Uterus (tissue), 4 donors: ENCODE data around the gene EEF1AKMT3. TPM values are rescaled to one million over a fixed set of nuclear protein-coding genes. Genes with fewer than 3 reads are reported as not detected.
A peak's percentile ranks its signal among the peaks of the same experiment; 100 is the strongest.
"Not testable (repeated sequence)": the region's sequence is repeated elsewhere in the genome, so short reads cannot be mapped to it uniquely, and the experiment has no call there.

Source experiments
- DNase-seq, 2 donors: peaks; one replicate each; pipeline ENCODE4 v3.0.0-alpha.2; 2019 to 2020
- H3K27ac ChIP-seq, 2 donors: fragments of 200-600 bp; sonication (generic); 1 replicate in 1 of 2; 2 replicates in 1 of 2; pipeline ENCODE4 v1.5.1; 2016 to 2018
- H3K27me3 ChIP-seq, 2 donors: fragments of 200-600 bp; sonication (generic); one replicate each; pipeline ENCODE4 v1.5.1; 2018 to 2019; ENCODE audit warnings: control low read depth in 1 of 2
- H3K36me3 ChIP-seq, 2 donors: fragments of 200-600 bp; sonication (generic); one replicate each; pipeline ENCODE4 v1.5.1; 2019; ENCODE audit warnings: control low read depth in 1 of 2
- H3K4me1 ChIP-seq, 2 donors: fragments of 200-600 bp; sonication (generic); one replicate each; pipeline ENCODE4 v1.5.1; 2018 to 2019; ENCODE audit warnings: control low read depth in 1 of 2
- H3K4me3 ChIP-seq, 2 donors: fragments of 200-600 bp; sonication (generic); 1 replicate in 1 of 2; 2 replicates in 1 of 2; pipeline ENCODE4 v1.5.1; 2018 to 2019; ENCODE audit warnings: mild to moderate bottlenecking in 1 of 2
- H3K9me3 ChIP-seq, 2 donors: fragments of 200-600 bp; sonication (generic); one replicate each; pipeline ENCODE4 v1.5.1; 2019; ENCODE audit warnings: control low read depth in 1 of 2
- POLR2A ChIP-seq, 2 donors: fragments of 450-650 bp; IDR thresholded peaks; one replicate each; pipeline ENCODE4 v1.6.1; 2016; ENCODE audit warnings: antibody characterized with exemption in 2 of 2, mild to moderate bottlenecking in 1 of 2, moderate library complexity in 1 of 2
- intact Hi-C: fragments of 100-400 bp; cut with DNase I; formaldehyde crosslinking; loops from one replicate; pipeline ENCODE4 v1.15.1; 2023; ENCODE audit warnings: low total_unique reads
- total RNA-seq, 4 donors: library from RNA; depleted of rRNA in 3 of 4; stranded (reverse); fragments of >200 nt in 3 of 4; gene quantifications; one replicate each; pipeline versions ENCODE4 v1.1.0 to v1.2.4, GENCODE V29; 2014 to 2023
- TF ChIP-seq, protein P1 (sequence below), 4 experiments: fragments of 200-600 bp in 2 of 4; fragments of 450-650 bp in 2 of 4; sonication (generic) in 2 of 4; IDR thresholded peaks; one replicate each; pipeline ENCODE4 v1.5.1; 2016 to 2019; ENCODE audit warnings: antibody characterized with exemption in 4 of 4, mild to moderate bottlenecking in 2 of 4, moderate library complexity in 1 of 4
- donor health status: DM: yes; HTN: yes; CAD: no.

Gene EEF1AKMT3
- total RNA-seq, 4 donors from 2014 or later, result 2.3 to 15.5 (median 11.5) TPM

DNA sequence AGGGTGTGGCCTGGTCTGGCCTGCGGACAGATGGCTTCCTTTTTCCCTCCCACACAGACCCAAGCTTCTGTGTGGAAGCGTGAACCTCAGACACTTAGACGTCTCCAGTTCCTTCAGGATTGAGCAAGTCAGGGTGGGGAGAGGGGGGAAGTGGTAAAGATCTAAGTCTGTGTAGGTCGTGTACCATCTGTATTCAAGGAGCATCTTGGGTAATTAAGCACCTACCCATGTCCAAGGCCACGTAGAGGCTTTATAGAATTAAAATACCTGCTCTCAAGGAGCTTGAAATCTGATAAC lies 44.4 kb downstream of the EEF1AKMT3 start:
- no peaks in the 10 kb centered on the region for H3K27me3 ChIP-seq
- DNase-seq, result peak; percentile 53 to 59
- TF ChIP-seq, protein P1, sequence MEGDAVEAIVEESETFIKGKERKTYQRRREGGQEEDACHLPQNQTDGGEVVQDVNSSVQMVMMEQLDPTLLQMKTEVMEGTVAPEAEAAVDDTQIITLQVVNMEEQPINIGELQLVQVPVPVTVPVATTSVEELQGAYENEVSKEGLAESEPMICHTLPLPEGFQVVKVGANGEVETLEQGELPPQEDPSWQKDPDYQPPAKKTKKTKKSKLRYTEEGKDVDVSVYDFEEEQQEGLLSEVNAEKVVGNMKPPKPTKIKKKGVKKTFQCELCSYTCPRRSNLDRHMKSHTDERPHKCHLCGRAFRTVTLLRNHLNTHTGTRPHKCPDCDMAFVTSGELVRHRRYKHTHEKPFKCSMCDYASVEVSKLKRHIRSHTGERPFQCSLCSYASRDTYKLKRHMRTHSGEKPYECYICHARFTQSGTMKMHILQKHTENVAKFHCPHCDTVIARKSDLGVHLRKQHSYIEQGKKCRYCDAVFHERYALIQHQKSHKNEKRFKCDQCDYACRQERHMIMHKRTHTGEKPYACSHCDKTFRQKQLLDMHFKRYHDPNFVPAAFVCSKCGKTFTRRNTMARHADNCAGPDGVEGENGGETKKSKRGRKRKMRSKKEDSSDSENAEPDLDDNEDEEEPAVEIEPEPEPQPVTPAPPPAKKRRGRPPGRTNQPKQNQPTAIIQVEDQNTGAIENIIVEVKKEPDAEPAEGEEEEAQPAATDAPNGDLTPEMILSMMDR (IDR thresholded peaks at IDR 0.05), result no peak
- no peak for TF ChIP-seq POLR2A (IDR thresholded peaks at IDR 0.05)
- peaks cover 0 to 14% of the 10 kb centered on the region in 2 donors for H3K4me1 ChIP-seq
- intact Hi-C loops, result no loop called here
- H3K4me3 ChIP-seq, result no peak overlapping the region
- no peaks in the 10 kb centered on the region for H3K36me3 ChIP-seq
- H3K27ac ChIP-seq, result peak overlapping the region; percentile 9 to 15
- H3K9me3 ChIP-seq, result no peaks in the 10 kb centered on the region

DNA sequence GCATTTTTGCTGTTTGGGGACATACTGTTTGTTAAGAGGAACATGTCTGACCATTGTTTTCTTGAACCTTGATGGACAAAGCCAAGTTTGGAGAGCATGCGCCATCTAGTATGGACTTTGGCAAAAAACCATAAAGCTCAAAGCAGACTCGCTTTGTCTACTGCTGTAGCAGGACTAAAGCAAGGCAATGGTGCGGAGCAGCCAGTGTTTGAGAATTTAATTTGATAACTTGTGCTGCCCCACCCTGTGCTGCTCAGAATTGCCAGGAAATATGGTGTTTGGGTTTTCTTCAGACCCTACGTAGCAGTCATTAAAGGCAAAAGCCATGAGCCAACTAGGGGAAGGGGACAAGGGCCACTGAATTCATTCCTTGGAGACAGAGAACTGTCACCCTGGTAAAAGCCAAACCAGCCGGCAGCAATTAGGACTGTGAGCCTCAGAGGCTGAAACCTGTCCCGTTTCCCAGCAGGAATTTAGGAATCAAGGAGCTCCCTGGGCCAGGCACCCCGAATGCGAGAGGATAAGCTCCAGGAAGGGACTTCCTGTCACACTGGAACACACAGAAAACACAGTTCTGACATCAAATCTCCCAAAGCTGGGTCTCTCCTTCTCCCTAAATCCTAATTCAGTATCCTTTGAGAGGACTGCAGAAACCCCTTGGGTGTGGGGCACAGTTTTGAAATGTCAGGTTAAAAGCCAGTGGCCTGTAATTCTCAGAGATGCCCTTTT lies 45.0 kb downstream of the EEF1AKMT3 start:
- Histone ChIP-seq H3K27me3 (no peaks in the 10 kb centered on the region), H3K4me3 (no peak overlapping the region), H3K9me3 (no peaks in the 10 kb centered on the region), H3K4me1 (peaks cover 0 to 14% of the 10 kb centered on the region in 2 donors), H3K36me3 (no peaks in the 10 kb centered on the region), H3K27ac (peak overlapping the region; percentile 9 to 15)
- no peak for DNase-seq
- intact Hi-C loops, result no loop called here
- TF ChIP-seq, protein P1 (IDR thresholded peaks at IDR 0.05), result no peak
- TF ChIP-seq POLR2A (IDR thresholded peaks at IDR 0.05), result no peak

DNA sequence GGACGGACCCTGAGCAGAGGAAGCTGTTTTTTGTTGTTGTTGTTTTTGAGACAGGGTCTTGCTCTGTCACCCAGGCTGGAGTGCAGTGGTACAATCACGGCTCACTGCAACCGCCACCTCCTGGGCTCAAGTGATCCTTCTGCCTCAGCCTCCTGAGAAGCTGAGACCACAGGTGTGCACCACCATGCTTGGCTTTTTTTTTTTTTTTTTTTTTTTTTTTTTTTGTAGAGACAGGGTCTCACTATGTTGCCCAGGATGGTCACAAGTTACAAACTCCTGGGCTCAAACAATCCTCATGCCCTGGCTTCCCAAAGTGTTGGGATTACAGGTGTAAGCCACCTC lies 45.5 kb downstream of the EEF1AKMT3 start:
- peaks cover 0 to 14% of the 10 kb centered on the region in 2 donors for H3K4me1 ChIP-seq
- intact Hi-C loops, H3K4me3 ChIP-seq, H3K36me3 ChIP-seq, H3K27me3 ChIP-seq, H3K9me3 ChIP-seq, DNase-seq: not testable (repeated sequence)
- H3K27ac ChIP-seq, result peak overlapping the region; percentile 9 to 15

DNA sequence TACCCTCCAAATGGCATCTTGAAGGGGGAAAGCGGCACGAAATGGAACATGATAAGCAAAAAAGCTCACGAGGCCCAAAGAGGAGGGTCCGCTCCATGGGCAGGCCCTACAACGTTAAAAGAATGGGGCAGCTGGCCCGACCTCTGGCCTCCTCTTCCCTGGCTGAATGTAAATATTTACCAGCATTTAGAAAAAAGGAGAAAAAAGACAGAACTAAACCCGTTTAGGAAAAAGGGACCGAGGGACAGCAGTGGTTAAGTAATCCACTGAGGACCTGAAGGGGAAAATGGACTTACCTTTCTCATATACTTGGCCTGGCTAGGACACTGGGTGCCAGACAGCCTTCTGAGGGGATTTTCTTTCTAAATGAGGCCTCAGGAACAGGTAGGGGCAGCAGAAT lies 47.7 kb downstream of the EEF1AKMT3 start:
- H3K9me3 ChIP-seq, H3K4me3 ChIP-seq, H3K36me3 ChIP-seq, H3K27ac ChIP-seq, H3K4me1 ChIP-seq, H3K27me3 ChIP-seq, DNase-seq, intact Hi-C loops: not testable (repeated sequence)

DNA sequence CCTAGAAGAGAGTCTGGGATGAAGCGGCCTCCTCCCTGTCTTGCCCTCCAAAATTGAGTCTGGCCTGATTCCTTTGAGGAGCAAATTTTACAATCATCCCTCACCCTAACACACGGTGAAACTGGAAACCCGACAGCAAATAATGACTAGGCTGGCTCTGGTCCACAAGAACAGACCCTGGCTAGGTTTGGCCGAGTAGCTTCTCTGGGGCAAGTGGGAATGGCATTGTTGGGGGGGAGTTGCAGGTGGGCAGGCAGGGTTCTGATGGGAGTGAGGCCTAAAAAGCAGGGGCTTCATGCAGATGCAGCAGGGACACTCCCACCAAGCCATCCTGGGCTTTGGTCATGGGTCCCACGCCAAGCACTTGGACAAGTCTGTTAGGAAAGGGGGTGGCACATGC lies 48.6 kb downstream of the EEF1AKMT3 start:
- H3K4me1 ChIP-seq, H3K9me3 ChIP-seq, H3K27ac ChIP-seq, H3K36me3 ChIP-seq, H3K27me3 ChIP-seq, H3K4me3 ChIP-seq, intact Hi-C loops, DNase-seq: not testable (repeated sequence)

DNA sequence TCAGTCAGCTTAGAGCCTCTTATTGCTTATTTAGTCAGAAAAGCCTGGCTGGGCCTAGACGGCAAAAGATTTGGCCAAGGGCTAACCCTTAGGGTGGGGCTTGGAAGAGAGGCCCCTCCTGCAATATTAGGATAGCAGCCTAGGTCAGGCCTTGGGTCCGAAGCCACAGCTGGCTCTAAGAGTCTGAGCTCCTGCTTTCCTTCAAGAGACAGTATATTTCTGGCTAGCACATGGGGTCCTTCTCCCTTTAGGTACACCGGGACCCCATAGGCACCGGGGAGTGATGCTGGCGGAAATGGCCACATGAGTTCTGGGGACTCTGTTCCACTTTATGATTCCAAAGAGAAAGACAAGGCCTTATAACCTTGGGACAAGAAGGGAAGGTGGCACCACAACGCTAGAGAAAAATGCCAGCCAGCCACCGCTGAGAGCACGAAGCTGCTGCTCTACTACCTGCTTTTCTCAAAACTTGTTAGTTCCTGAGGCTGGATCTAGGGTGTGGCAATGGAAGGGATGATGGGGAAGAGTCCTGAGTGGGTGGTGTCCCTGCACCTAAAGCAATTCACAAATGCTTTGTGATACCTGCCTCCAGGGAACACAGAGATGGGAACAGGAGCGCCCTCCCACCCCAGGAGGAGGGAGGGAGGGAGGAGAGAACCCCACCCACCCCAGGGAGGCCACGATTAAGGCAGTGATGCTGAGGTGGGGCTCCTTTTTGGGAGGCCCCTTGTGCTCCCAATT lies 49.2 kb downstream of the EEF1AKMT3 start:
- no peaks in the 10 kb centered on the region for H3K9me3 ChIP-seq
- TF ChIP-seq POLR2A (IDR thresholded peaks at IDR 0.05), result no peak
- TF ChIP-seq, protein P1 (IDR thresholded peaks at IDR 0.05), result no peak
- intact Hi-C loops, result no loop called here
- no peaks in the 10 kb centered on the region for H3K27me3 ChIP-seq
- H3K4me3 ChIP-seq, result no peak overlapping the region
- no peak overlapping the region for H3K27ac ChIP-seq
- DNase-seq, result no peak
- H3K36me3 ChIP-seq, result no peaks in the 10 kb centered on the region
- H3K4me1 ChIP-seq, result peaks cover 0 to 11% of the 10 kb centered on the region in 2 donors
